Calu3 (cell line): Measurements from ENCODE around the gene C5orf63. TPM values are rescaled to one million over a fixed set of nuclear protein-coding genes. Genes with fewer than 3 reads are reported as not detected.

Source experiments
- BruUV-seq: library from RNA; stranded (reverse); fragments of 400-500 nt; replicated peaks from 2 replicates; lab custom pipeline; 2021; lab: Mats Ljungman, UMichigan
- CTCF ChIA-PET: fragments of 300-600 bp; sonication (Branson Sonifier 250); formaldehyde crosslinking; loops from one replicate; lab custom pipeline; 2022; ENCODE audit warnings: antibody characterized with exemption; lab: Charles Lee
- DNase-seq: peaks from one replicate; pipeline ENCODE4 v3.0.0; 2022
- H3K27ac Mint-ChIP-seq: one replicate; pipeline ENCODE4 v1.8.0; 2022; ENCODE audit warnings: mixed read lengths; ENCODE audit not compliant: unreplicated experiment
- H3K27me3 Mint-ChIP-seq: one replicate; pipeline ENCODE4 v1.8.0; 2022; ENCODE audit warnings: mixed read lengths; ENCODE audit not compliant: unreplicated experiment
- H3K36me3 Mint-ChIP-seq: one replicate; pipeline ENCODE4 v1.8.0; 2022; ENCODE audit warnings: mild to moderate bottlenecking, moderate library complexity, mixed read lengths; ENCODE audit not compliant: insufficient read depth, unreplicated experiment
- H3K4me1 Mint-ChIP-seq: one replicate; pipeline ENCODE4 v1.8.0; 2022; ENCODE audit warnings: mild to moderate bottlenecking, low read depth, mixed read lengths; ENCODE audit not compliant: unreplicated experiment
- H3K4me3 Mint-ChIP-seq: one replicate; pipeline ENCODE4 v1.8.0; 2022; ENCODE audit warnings: mild to moderate bottlenecking, low read depth, moderate library complexity, mixed read lengths; ENCODE audit not compliant: unreplicated experiment
- H3K9me3 Mint-ChIP-seq: one replicate; pipeline ENCODE4 v1.8.0; 2022; ENCODE audit warnings: low read depth, mixed read lengths; ENCODE audit not compliant: unreplicated experiment
- CTCF ChIP-seq: fragments of 200-600 bp; IDR thresholded peaks from one replicate; pipeline ENCODE4 v1.8.0; 2022; ENCODE audit warnings: antibody characterized with exemption; ENCODE audit not compliant: unreplicated experiment
- intact Hi-C: fragments of 100-400 bp; cut with micrococcal nuclease; formaldehyde crosslinking; loops from one replicate; pipeline ENCODE4 v1.10.0; 2022; ENCODE audit not compliant: unreplicated experiment
- total RNA-seq: library from RNA; stranded (reverse); gene quantifications from 2 replicates; pipeline ENCODE4 v1.2.3, GENCODE V29; 2022

C5orf63 gene
- total RNA-seq, 1 experiment from 2014 or later, result 13.2 TPM

- TF ChIP-seq CTCF, result no peak
- CTCF ChIA-PET, result no interaction called here
- H3K4me1 Mint-ChIP-seq, result no peaks in the 10 kb centered on the region
- no peak overlapping the region for H3K4me3 Mint-ChIP-seq
- no TSS peak for BruUV-seq
- H3K27me3 Mint-ChIP-seq, result no peaks in the 10 kb centered on the region
- intact Hi-C loops, result no loop called here
- H3K36me3 Mint-ChIP-seq, result no peaks in the 10 kb centered on the region
- H3K9me3 Mint-ChIP-seq, result no peaks in the 10 kb centered on the region
- no peak for DNase-seq
- H3K27ac Mint-ChIP-seq, result no peak overlapping the region
Measured at GRCh38 chr5:127083711-127084110, 10.4 kb upstream of the C5orf63 start.

DNA sequence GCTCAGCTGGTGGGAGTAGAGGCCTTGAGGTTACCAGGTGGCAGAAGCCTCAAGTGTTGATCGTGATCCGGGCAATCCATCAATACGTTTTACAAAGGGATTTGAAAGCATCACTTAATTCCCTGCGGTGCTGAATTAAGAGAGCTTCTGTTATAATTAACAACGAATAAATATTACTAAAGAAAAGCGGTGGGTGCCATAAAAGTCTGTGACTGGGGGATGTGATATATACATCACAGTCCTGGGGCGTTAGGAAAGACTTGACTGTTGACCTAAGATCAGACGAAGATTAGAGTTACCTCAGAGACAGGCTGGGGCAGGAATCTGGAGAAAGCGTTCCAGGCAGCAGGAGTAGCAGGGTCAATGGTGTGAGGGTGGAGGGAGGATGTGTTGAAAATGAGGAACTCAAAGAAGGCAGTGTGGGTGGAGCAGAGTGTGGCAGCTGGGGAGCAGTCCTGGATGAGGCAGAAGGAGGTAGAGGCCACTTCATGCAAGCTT is 6.7 kb upstream of the C5orf63 start:
- H3K27me3 Mint-ChIP-seq, result no peaks in the 10 kb centered on the region
- no peaks in the 10 kb centered on the region for H3K4me1 Mint-ChIP-seq
- CTCF ChIA-PET, result no interaction called here
- H3K4me3 Mint-ChIP-seq, result no peak overlapping the region
- H3K9me3 Mint-ChIP-seq, result no peaks in the 10 kb centered on the region
- no peak for TF ChIP-seq CTCF
- intact Hi-C loops, result no loop called here
- DNase-seq, result no peak
- H3K36me3 Mint-ChIP-seq, result no peaks in the 10 kb centered on the region
- BruUV-seq, result no TSS peak
- no peak overlapping the region for H3K27ac Mint-ChIP-seq

DNA sequence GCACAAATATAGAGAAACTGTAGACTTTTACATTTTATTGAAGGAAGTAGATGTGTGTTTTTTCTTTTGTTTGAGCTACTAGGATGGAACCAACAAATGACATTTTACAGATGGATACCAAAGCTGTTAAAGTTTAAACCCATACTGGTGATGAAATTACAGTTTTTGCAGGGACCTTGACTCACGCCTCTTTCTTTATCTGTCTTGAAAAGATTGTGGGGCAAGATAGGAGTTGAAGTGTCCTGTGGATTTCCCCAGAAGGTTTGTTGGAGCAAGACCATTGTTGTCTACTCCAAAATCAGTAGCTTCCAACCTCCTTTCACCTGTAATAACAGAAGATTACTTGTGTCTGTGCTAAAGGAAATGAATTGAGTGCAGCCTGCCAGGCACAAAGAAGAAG is 4.1 kb upstream of the C5orf63 start:
- Mint-ChIP-seq H3K4me3 (no peak overlapping the region), H3K27ac (no peak overlapping the region), H3K4me1 (no peaks in the 10 kb centered on the region), H3K27me3 (no peaks in the 10 kb centered on the region), H3K36me3 (peaks cover 10% of the 10 kb centered on the region), H3K9me3 (no peaks in the 10 kb centered on the region)
- intact Hi-C loops, result no loop called here
- DNase-seq, result no peak
- CTCF ChIA-PET, result no interaction called here
- no peak for TF ChIP-seq CTCF
- BruUV-seq, result no TSS peak

GRCh38 chr5:127076315-127077129 is 3.2 kb upstream of the C5orf63 start:
- Mint-ChIP-seq H3K27me3 (no peaks in the 10 kb centered on the region), H3K4me3 (no peak overlapping the region), H3K27ac (no peak overlapping the region), H3K4me1 (no peaks in the 10 kb centered on the region), H3K9me3 (no peaks in the 10 kb centered on the region), H3K36me3 (peaks cover 10% of the 10 kb centered on the region)
- intact Hi-C loops, result no loop called here
- no TSS peak for BruUV-seq
- no peak for TF ChIP-seq CTCF
- CTCF ChIA-PET, result no interaction called here
- no peak for DNase-seq
